Uterus (tissue), 2 donors: ENCODE results near the gene VWA1.

Source experiments
- CTCF ChIP-seq, 4 experiments: fragments of 200-600 bp in 2 of 4; fragments of 450-650 bp in 2 of 4; sonication (generic) in 2 of 4; IDR thresholded peaks; one replicate each; pipeline ENCODE4 v1.5.1; 2016 to 2019; ENCODE audit warnings: antibody characterized with exemption in 4 of 4, mild to moderate bottlenecking in 2 of 4, moderate library complexity in 1 of 4
- POLR2A ChIP-seq, 2 donors: fragments of 450-650 bp; IDR thresholded peaks; one replicate each; pipeline ENCODE4 v1.6.1; 2016; ENCODE audit warnings: antibody characterized with exemption in 2 of 2, mild to moderate bottlenecking in 1 of 2, moderate library complexity in 1 of 2

- TF ChIP-seq CTCF (IDR thresholded peaks at IDR 0.05) (no peak), POLR2A (IDR thresholded peaks at IDR 0.05) (no peak)
Measured at GRCh38 chr1:1489231-1489630, 53.7 kb downstream of the VWA1 start.
